Measurements from ENCODE around the gene ARHGAP30. TPM values are rescaled to one million over a fixed set of nuclear protein-coding genes. Genes with fewer than 3 reads are reported as not detected.

The ARHGAP30 gene
- 0.05 TPM in 1 of 2 replicates, not detected in the other for polyA plus RNA-seq (2012; rRNA removed)
- polyA plus RNA-seq (2012; cell fraction: cytosol; rRNA removed): 0.04 TPM in 2 replicates
- polyA plus RNA-seq (2012; cell fraction: nucleus; rRNA removed): 0.15 and 0.25 TPM in 2 replicates

- POLR2A ChIA-PET: no interaction called here
- WGBS (ENCODE audit: low lambda C conversion rate): 87% methylated on average over 5 of the region's 9 CpGs
- Histone ChIP-seq H3K4me2 (no peak within 1 kb of the TSS), H3K9ac (no peak within 1 kb of the TSS), H3K36me3 (replicated peaks in 1 of 2; ENCODE audit: control insufficient read depth in 1 of 2, insufficient read depth in 2 of 2, low read length in 1 of 2) (no peaks in the 10 kb centered on the region), H3K79me2 (ENCODE audit: insufficient read depth) (no peaks in the 10 kb centered on the region), H4K20me1 (ENCODE audit: insufficient read depth) (no peaks in the 10 kb centered on the region), H3K4me3 (ENCODE audit: low read depth in 2 of 2, low read length in 1 of 2) (no peak within 1 kb of the TSS), H3K4me1 (ENCODE audit: control insufficient read depth in 1 of 2, insufficient read depth in 2 of 2, low read depth in 1 of 2, low read length in 1 of 2) (no peaks in the 10 kb centered on the region), H3F3A (replicated peaks; ENCODE audit: insufficient read depth) (no peaks in the 10 kb centered on the region), H2AFZ (ENCODE audit: low read depth) (no peak within 1 kb of the TSS), H3K27ac (ENCODE audit: low read depth in 2 of 2, low read length in 1 of 2) (no peak within 1 kb of the TSS), H3K27me3 (ENCODE audit: insufficient read depth) (no peaks in the 10 kb centered on the region), H3K9me2 (no peaks in the 10 kb centered on the region), H3K9me3 (no peaks in the 10 kb centered on the region)
- no peak for DNase-seq
- CTCF ChIA-PET: interaction anchor here (1.6 to 22.7 kb wide), 2 partner anchors 8 to 26 kb away, joined by 3 to 198 read pairs; partner anchors contain the start of gene KLHDC9
- TF ChIP-seq MEF2A (IDR thresholded peaks at IDR 0.05; ENCODE audit: borderline replicate concordance, low read depth) (no peak), RAD21 (IDR thresholded peaks at IDR 0.05; ENCODE audit: low read length) (no peak), CHD2 (IDR thresholded peaks at IDR 0.05; ENCODE audit: low read length, partially characterized antibody) (no peak), FOXM1 (IDR thresholded peaks at IDR 0.05; ENCODE audit: low read depth) (no peak), RCOR1 (IDR thresholded peaks at IDR 0.05; ENCODE audit: low read length) (no peak), TAF1 (IDR thresholded peaks at IDR 0.05; ENCODE audit: borderline replicate concordance, low read depth, low read length) (no peak), POLR2AphosphoS5 (IDR thresholded peaks at IDR 0.05; ENCODE audit: low read depth, low read length) (no peak), MXI1 (IDR thresholded peaks at IDR 0.05; ENCODE audit: low read depth, low read length) (no peak)
Observed at GRCh38 chr1:161069731-161070270, at the start of gene ARHGAP30. Gene ARHGAP30, minus strand, starts transcription at chr1:161069891. Its CDS starts 267 bp downstream, at chr1:161069624.

GRCh38 chr1:161117759-161118581, 48.3 kb upstream of the ARHGAP30 start, which contains the start of the genes NIT1 and PFDN2:
Gene NIT1, plus strand, starts transcription at chr1:161118105. Its CDS starts 72 bp downstream, at chr1:161118177.
Gene PFDN2, minus strand, starts transcription at chr1:161118037. Its CDS starts 11 bp downstream, at chr1:161118026.
- Histone ChIP-seq H3K27me3 (ENCODE audit: insufficient read depth) (no peaks in the 10 kb centered on the region), H4K20me1 (ENCODE audit: insufficient read depth) (peaks cover 26% of the 10 kb centered on the region), H3K9me3 (no peaks in the 10 kb centered on the region), H3K9ac (peak within 1 kb of the TSS; percentile 93), H3F3A (replicated peaks; ENCODE audit: insufficient read depth) (peaks cover 15% of the 10 kb centered on the region), H3K4me2 (peak within 1 kb of the TSS; percentile 92), H3K4me3 (ENCODE audit: low read depth in 2 of 2, low read length in 1 of 2) (peak within 1 kb of the TSS; percentile 79 to 92), H2AFZ (ENCODE audit: low read depth) (peak within 1 kb of the TSS; percentile 82), H3K27ac (ENCODE audit: low read depth in 2 of 2, low read length in 1 of 2) (peak within 1 kb of the TSS; percentile 90 to 93), H3K4me1 (ENCODE audit: control insufficient read depth in 1 of 2, insufficient read depth in 2 of 2, low read depth in 1 of 2, low read length in 1 of 2) (peaks cover 22 to 25% of the 10 kb centered on the region in 2 experiments; a peak in 3 of 4 replicates), H3K79me2 (ENCODE audit: insufficient read depth) (peaks cover 72% of the 10 kb centered on the region), H3K9me2 (no peaks in the 10 kb centered on the region), H3K36me3 (replicated peaks in 1 of 2; ENCODE audit: control insufficient read depth in 1 of 2, insufficient read depth in 2 of 2, low read length in 1 of 2) (peaks cover 33 to 38% of the 10 kb centered on the region in 2 experiments)
- WGBS (ENCODE audit: low lambda C conversion rate): 2% methylated on average over 22 of the region's 58 CpGs
- CTCF ChIA-PET: interaction anchor here (0.5 to 1.5 kb wide), 4 partner anchors 13 to 128 kb away, joined by 3 to 9 read pairs (median 4); partner anchors contain the start of gene DEDD
- POLR2A ChIA-PET: interaction anchor here (0.7 to 2.1 kb wide), 9 partner anchors 9 to 84 kb away, joined by 3 to 12 read pairs (median 3); partner anchors contain the start of genes NDUFS2, PPOX and USF1
- DNase-seq: peak; percentile 94
- TF ChIP-seq ELF1 (IDR thresholded peaks at IDR 0.05): 0 out of 2 replicates have a peak, but pooled peaks have one; percentile 7
- TF ChIP-seq CTCF (IDR thresholded peaks at IDR 0.05): no peak
- no peak for TF ChIP-seq IRF3 (IDR thresholded peaks at IDR 0.05; ENCODE audit: low read depth, low read length)
- TF ChIP-seq RCOR1 (IDR thresholded peaks at IDR 0.05; ENCODE audit: low read length): no peak
- TF ChIP-seq USF2 (IDR thresholded peaks at IDR 0.05; ENCODE audit: borderline replicate concordance, low read depth, low read length): no peak
- TF ChIP-seq ZBTB33 (IDR thresholded peaks at IDR 0.05; ENCODE audit: borderline replicate concordance, low read depth): no peak
- TF ChIP-seq FOSL2 (IDR thresholded peaks at IDR 0.05; ENCODE audit: borderline replicate concordance, low read depth): no peak; the same call in 1 of the 2 replicates
- TF ChIP-seq MXI1 (IDR thresholded peaks at IDR 0.05; ENCODE audit: low read depth, low read length): peak; percentile 81
- peak; percentile 85 for TF ChIP-seq POLR2AphosphoS5 (IDR thresholded peaks at IDR 0.05; ENCODE audit: low read depth, low read length)
- no peak for TF ChIP-seq SMC3 (IDR thresholded peaks at IDR 0.05; ENCODE audit: low read depth, low read length)
- no peak for TF ChIP-seq RFX5 (IDR thresholded peaks at IDR 0.05; ENCODE audit: low read length)
- no peak for TF ChIP-seq FOXJ3 (CRISPR knock-in tag; IDR thresholded peaks at IDR 0.05)
- TF ChIP-seq MEF2A (IDR thresholded peaks at IDR 0.05; ENCODE audit: borderline replicate concordance, low read depth): no peak
- TF ChIP-seq SIN3A (IDR thresholded peaks at IDR 0.05; ENCODE audit: borderline replicate concordance, low read depth, low read length): peak; percentile 53; the same call in 1 of the 2 replicates

Data from SK-N-SH (cell line).